ENCODE measurements around the gene TMEM50A. TPM values are rescaled to one million over a fixed set of nuclear protein-coding genes. Genes with fewer than 3 reads are reported as not detected.
"Not testable (repeated sequence)": the region's sequence is repeated elsewhere in the genome, so short reads cannot be mapped to it uniquely, and the experiment has no call there.

TMEM50A gene
- total RNA-seq, 4 donors from 2014 or later: 28.4 to 47.9 (median 43.0) TPM

GRCh38 chr1:25309085-25309484, 29.0 kb upstream of the TMEM50A start:
- ATAC-seq; intact Hi-C loops (cut with DNase I; ENCODE audit: low total_unique reads); in situ Hi-C loops (cut with MboI; ENCODE audit: low sequenced_read_pairs in 4 of 4): not testable (repeated sequence)

GRCh38 chr1:25309486-25309885, 28.6 kb upstream of the TMEM50A start:
- in situ Hi-C loops (cut with MboI; ENCODE audit: low sequenced_read_pairs in 4 of 4); H3K27ac ChIP-seq; ATAC-seq: not testable (repeated sequence)

More at GRCh38 chr1:25309085-25309484, 29.0 kb upstream of the TMEM50A start:
- DNase-seq, H3K4me3 ChIP-seq, H3K9me3 ChIP-seq, H3K36me3 ChIP-seq, H3K4me1 ChIP-seq, H3K27ac ChIP-seq, H3K27me3 ChIP-seq: not testable (repeated sequence)

DNA sequence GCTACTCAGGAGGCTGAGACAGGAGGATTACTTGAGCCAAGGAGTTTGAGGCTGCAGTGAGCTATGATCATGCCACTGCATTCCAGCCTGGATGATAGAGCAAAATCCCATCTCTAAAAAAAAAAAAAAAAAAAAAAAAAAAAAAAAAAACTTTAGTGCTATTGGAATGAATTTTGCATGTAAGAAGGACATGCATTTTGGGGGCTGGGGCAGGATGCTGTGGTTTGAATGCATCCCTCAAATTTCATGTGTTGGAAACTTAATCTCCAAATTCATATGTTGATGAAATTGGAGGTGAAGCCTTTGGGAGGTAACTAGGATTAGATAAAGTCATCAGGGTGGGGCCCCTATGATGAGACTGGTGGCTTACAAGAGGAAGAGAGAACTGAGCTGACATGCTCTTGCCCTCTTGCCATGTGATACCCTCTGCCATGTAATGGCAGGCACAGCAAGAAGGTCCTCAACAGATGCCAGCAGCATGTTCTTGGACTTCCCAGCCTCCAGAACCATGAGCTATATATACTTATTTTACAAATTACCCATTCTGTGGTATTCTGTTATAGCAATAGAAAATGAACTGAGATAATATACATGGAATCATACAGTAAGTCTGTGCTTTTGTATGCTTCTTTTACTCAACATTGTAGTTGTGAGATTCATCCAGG, 25.2 kb upstream of the TMEM50A start:
- in situ Hi-C loops (cut with MboI; ENCODE audit: low sequenced_read_pairs in 4 of 4); DNase-seq: not testable (repeated sequence)

More at GRCh38 chr1:25309486-25309885, 28.6 kb upstream of the TMEM50A start:
- peak in 1 of 2 donors; percentile 22 for DNase-seq
- H3K4me3 ChIP-seq; intact Hi-C loops (cut with DNase I; ENCODE audit: low total_unique reads); H3K4me1 ChIP-seq; H3K36me3 ChIP-seq; H3K9me3 ChIP-seq; H3K27me3 ChIP-seq: not testable (repeated sequence)

DNA sequence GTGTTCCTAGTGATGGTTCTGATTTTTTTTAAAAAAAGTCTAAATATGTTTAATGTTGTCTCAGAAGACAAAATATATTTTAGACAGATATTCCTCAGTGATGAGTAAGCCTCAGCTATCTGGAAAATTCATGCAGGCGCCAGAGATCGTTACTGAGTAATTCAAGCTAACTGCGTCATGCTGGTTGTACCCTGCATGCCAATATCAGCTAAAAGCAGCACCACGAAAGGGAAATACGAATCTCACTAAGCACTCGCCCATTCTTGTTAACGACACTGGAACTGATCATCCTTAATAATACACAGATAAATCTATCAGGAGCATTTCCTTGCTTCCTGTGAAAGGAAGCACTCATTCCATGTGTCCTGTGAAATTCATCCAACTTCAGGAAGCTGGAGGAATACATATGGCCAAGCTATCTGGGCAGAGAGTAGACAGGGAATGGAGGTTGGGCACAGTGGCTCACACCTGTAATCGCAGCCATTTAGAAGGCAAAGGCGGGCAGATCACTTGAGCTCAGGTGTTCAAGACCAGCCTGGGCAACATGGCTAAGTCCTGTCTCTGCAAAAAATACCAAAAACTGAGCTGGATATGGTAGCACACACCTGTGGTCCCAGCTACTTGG, 17.7 kb upstream of the TMEM50A start:
- in situ Hi-C loops (cut with MboI; ENCODE audit: low sequenced_read_pairs in 4 of 4); H3K4me1 ChIP-seq; H3K27me3 ChIP-seq; H3K9me3 ChIP-seq; H3K36me3 ChIP-seq; DNase-seq; intact Hi-C loops (cut with DNase I; ENCODE audit: low total_unique reads): not testable (repeated sequence)
- ATAC-seq: peak in 1 of 2 donors; percentile 72
- Histone ChIP-seq H3K27ac (peak overlapping the region; percentile 39 to 65 (median 56)), H3K4me3 (peak overlapping the region in 3 of 4 donors; percentile 15 to 25 (median 19))

More for the DNA sequence above, 25.2 kb upstream of the TMEM50A start:
- intact Hi-C loops (cut with DNase I; ENCODE audit: low total_unique reads); H3K27ac ChIP-seq; H3K4me1 ChIP-seq; H3K27me3 ChIP-seq; H3K9me3 ChIP-seq; H3K36me3 ChIP-seq; ATAC-seq; H3K4me3 ChIP-seq: not testable (repeated sequence)

DNA sequence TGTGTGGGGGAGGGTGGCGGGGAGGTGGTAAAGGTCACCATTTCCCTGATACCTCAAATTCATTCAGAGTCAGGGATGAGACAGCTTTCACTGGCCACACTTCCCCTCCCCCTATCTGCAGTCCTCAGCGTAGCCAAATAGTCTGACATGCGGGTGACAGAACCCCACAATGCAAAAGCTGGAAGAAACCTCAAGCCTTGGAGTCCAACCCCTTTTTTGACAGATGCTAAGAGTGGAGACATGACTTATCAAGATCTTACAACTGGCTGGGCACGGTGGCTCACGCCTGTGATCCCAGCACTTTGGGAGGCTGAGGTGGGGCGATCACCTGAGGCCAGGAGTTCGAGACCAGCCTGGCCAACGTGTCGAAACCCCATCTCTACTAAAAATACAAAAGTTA, 16.0 kb upstream of the TMEM50A start:
- H3K9me3 ChIP-seq; DNase-seq; in situ Hi-C loops (cut with MboI; ENCODE audit: low sequenced_read_pairs in 4 of 4); H3K27ac ChIP-seq; H3K36me3 ChIP-seq; intact Hi-C loops (cut with DNase I; ENCODE audit: low total_unique reads); H3K4me3 ChIP-seq; H3K4me1 ChIP-seq; ATAC-seq; H3K27me3 ChIP-seq: not testable (repeated sequence)

DNA sequence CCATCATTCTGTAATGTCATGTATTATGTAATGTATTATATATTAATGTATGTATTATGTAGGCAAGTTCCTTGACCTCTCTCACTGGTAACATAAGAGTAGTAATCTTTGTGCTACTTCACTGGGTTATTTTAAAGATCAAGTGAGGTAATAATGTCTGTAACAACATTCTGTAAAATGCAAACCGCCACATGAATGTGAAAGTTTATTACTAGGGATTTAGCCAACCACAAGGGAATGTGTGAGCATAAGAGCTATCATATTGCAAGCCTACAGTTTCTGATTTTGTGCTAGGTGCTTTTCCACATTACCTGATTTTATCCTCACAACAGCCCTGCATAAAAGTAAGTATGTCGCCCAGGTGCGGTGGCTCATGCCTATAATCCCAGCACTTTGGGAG, 13.7 kb upstream of the TMEM50A start:
- intact Hi-C loops (cut with DNase I; ENCODE audit: low total_unique reads); H3K9me3 ChIP-seq; H3K27me3 ChIP-seq; H3K4me3 ChIP-seq; H3K36me3 ChIP-seq; DNase-seq; in situ Hi-C loops (cut with MboI; ENCODE audit: low sequenced_read_pairs in 4 of 4); H3K4me1 ChIP-seq; H3K27ac ChIP-seq: not testable (repeated sequence)
- peak in 1 of 2 donors; percentile 22 for ATAC-seq

DNA sequence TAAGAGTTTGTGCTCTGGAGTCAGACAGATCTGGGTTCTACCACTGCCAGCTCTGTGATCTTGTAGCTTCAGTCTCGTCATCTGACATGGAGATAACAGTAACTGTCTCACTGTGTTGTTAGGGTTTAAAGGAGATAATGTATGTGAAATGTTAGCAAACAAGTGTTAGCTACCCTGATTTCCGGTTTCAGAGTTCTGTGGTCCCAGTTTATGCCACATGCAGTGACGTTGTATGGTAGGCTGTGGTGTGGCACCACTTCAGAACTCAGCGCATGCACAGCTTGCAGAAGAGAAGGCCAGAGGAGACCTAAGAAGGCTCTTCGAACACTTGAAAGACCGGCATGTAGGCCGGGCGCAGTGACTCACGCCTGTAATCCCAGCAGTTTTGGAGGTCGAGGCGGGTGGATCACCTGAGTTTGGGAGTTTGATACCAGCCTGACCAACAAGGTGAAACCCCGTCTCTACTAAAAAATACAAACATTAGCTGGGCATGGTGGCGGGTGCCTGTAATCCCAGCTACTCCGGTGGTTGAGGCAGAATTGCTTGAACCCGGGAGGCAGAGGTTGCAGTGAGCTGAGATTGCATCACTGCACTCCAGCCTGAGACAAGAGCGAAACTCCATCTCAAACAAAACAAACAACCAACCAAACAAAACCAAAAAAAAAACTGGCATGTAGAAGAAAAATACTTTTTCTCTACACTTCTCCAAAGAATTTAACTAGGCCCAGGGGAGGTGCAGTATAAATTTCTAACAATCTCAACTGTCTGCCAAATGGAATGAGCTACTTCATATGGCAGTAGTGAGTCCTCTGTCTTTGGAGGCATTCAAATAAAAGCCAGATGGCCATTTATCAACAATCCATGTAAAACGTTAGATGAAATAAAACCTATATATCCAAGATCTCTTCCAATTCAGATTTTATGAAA, 10.0 kb upstream of the TMEM50A start:
- intact Hi-C loops (cut with DNase I; ENCODE audit: low total_unique reads); H3K4me1 ChIP-seq; DNase-seq; in situ Hi-C loops (cut with MboI; ENCODE audit: low sequenced_read_pairs in 4 of 4); H3K9me3 ChIP-seq; H3K27ac ChIP-seq; H3K27me3 ChIP-seq; ATAC-seq; H3K4me3 ChIP-seq; H3K36me3 ChIP-seq: not testable (repeated sequence)

- H3K27me3 ChIP-seq; H3K36me3 ChIP-seq; in situ Hi-C loops (cut with MboI; ENCODE audit: low sequenced_read_pairs in 4 of 4); H3K4me3 ChIP-seq; DNase-seq; ATAC-seq; intact Hi-C loops (cut with DNase I; ENCODE audit: low total_unique reads); H3K9me3 ChIP-seq; H3K4me1 ChIP-seq: not testable (repeated sequence)
- peak overlapping the region in 2 of 4 donors; percentile 50 to 58 for H3K27ac ChIP-seq
Measured at GRCh38 chr1:25328791-25329185, 9.3 kb upstream of the TMEM50A start.

GRCh38 chr1:25329336-25329735, 8.8 kb upstream of the TMEM50A start:
- ATAC-seq; intact Hi-C loops (cut with DNase I; ENCODE audit: low total_unique reads); H3K4me3 ChIP-seq; H3K27me3 ChIP-seq; H3K9me3 ChIP-seq; in situ Hi-C loops (cut with MboI; ENCODE audit: low sequenced_read_pairs in 4 of 4); H3K36me3 ChIP-seq; DNase-seq; H3K4me1 ChIP-seq: not testable (repeated sequence)
- H3K27ac ChIP-seq: peak overlapping the region in 3 of 4 donors; percentile 10 to 58 (median 50)

GRCh38 chr1:25329950-25330349, 8.2 kb upstream of the TMEM50A start:
- H3K27me3 ChIP-seq; H3K9me3 ChIP-seq; intact Hi-C loops (cut with DNase I; ENCODE audit: low total_unique reads); H3K4me3 ChIP-seq; H3K36me3 ChIP-seq; DNase-seq; in situ Hi-C loops (cut with MboI; ENCODE audit: low sequenced_read_pairs in 4 of 4); H3K4me1 ChIP-seq: not testable (repeated sequence)
- peak overlapping the region in 2 of 4 donors; percentile 37 to 49 for H3K27ac ChIP-seq
- ATAC-seq: peak; percentile 41 to 57

Measured in gastrocnemius medialis (tissue), 4 donors.